HEK293T (cell line): ENCODE measurements around the gene AR.

ENCODE experiments used
- CTCF ChIA-PET: fragments of 350-600 bp; formaldehyde crosslinking; extraction: SDS; loops from one replicate; lab custom pipeline; 2021; ENCODE audit warnings: antibody characterized with exemption, inconsistent platforms; lab: Yijun Ruan, JAX
- POLR2A ChIA-PET: fragments of 350-600 bp; formaldehyde crosslinking; extraction: SDS; loops from one replicate; lab custom pipeline; 2020; ENCODE audit warnings: antibody characterized with exemption, inconsistent platforms; lab: Yijun Ruan, JAX
- DNase-seq: peaks from one replicate; pipeline ENCODE4 v3.0.0; 2012; ENCODE audit warnings: mixed read lengths; ENCODE audit errors: extremely low spot score
- ARNT ChIP-seq: fragments of 450-650 bp; IDR thresholded peaks from 2 replicates; pipeline ENCODE4 v1.6.1; 2017; ENCODE audit warnings: mild to moderate bottlenecking
- BHLHE40 ChIP-seq: fragments of 450-650 bp; IDR thresholded peaks from 2 replicates; pipeline ENCODE4 v1.6.1; 2016; ENCODE audit warnings: mild to moderate bottlenecking, moderate library complexity, borderline replicate concordance
- CTBP1 ChIP-seq: fragments of 450-650 bp; IDR thresholded peaks from 2 replicates; pipeline ENCODE4 v1.6.1; 2016; ENCODE audit warnings: borderline replicate concordance
- ELF4 ChIP-seq: fragments of 450-650 bp; IDR thresholded peaks from 2 replicates; pipeline ENCODE4 v1.6.1; 2017; ENCODE audit warnings: antibody characterized with exemption
- FOXA1 ChIP-seq: fragments of 450-650 bp; IDR thresholded peaks from 2 replicates; pipeline ENCODE4 v1.6.1; 2016; ENCODE audit warnings: mild to moderate bottlenecking
- FOXK2 ChIP-seq: fragments of 450-650 bp; IDR thresholded peaks from 2 replicates; pipeline ENCODE4 v1.6.1; 2016; ENCODE audit warnings: mild to moderate bottlenecking
- FOXM1 ChIP-seq: fragments of 450-650 bp; IDR thresholded peaks from 2 replicates; pipeline ENCODE4 v1.6.1; 2017; ENCODE audit warnings: mild to moderate bottlenecking, borderline replicate concordance
- HDGF ChIP-seq: fragments of 450-650 bp; IDR thresholded peaks from 2 replicates; pipeline ENCODE4 v1.6.1; 2017; ENCODE audit warnings: antibody characterized with exemption, borderline replicate concordance
- L3MBTL2 ChIP-seq: fragments of 450-650 bp; conservative IDR thresholded peaks from 2 replicates; pipeline ENCODE4 v1.6.1; 2016; ENCODE audit warnings: mild to moderate bottlenecking
- LEF1 ChIP-seq: fragments of 450-650 bp; IDR thresholded peaks from 2 replicates; pipeline ENCODE4 v1.6.1; 2017; ENCODE audit warnings: mild to moderate bottlenecking, borderline replicate concordance
- NFRKB ChIP-seq: fragments of 450-650 bp; IDR thresholded peaks from 2 replicates; pipeline ENCODE4 v1.6.1; 2016; ENCODE audit warnings: mild to moderate bottlenecking, moderate library complexity
- PKNOX1 ChIP-seq: fragments of 450-650 bp; IDR thresholded peaks from 2 replicates; pipeline ENCODE4 v1.6.1; 2016
- SP1 ChIP-seq: fragments of 450-650 bp; IDR thresholded peaks from 2 replicates; pipeline ENCODE4 v1.6.1; 2017
- SUZ12 ChIP-seq: fragments of 450-650 bp; IDR thresholded peaks from 2 replicates; pipeline ENCODE4 v1.6.1; 2016; ENCODE audit warnings: mild to moderate bottlenecking
- TARDBP ChIP-seq: fragments of 450-650 bp; IDR thresholded peaks from 2 replicates; pipeline ENCODE4 v1.6.1; 2016
- ZNF384 ChIP-seq: fragments of 450-650 bp; IDR thresholded peaks from 2 replicates; pipeline ENCODE4 v1.6.1; 2016

AR gene

GRCh38 chrX:67544281-67545035 lies 637 bp downstream of the AR start:
- no peak for DNase-seq
- POLR2A ChIA-PET = no interaction called here
- CTCF ChIA-PET = no interaction called here
- TF ChIP-seq ELF4 = no peak
- TF ChIP-seq FOXM1 = no peak
- no peak for TF ChIP-seq FOXK2
- TF ChIP-seq ZNF384 = no peak
- no peak for TF ChIP-seq NFRKB
- TF ChIP-seq CTBP1 = no peak
- no peak for TF ChIP-seq TARDBP
- TF ChIP-seq BHLHE40 = no peak

GRCh38 chrX:67545036-67545821 lies 1.4 kb downstream of the AR start:
- POLR2A ChIA-PET = no interaction called here
- no peak for TF ChIP-seq ELF4
- no peak for TF ChIP-seq SUZ12
- no peak for TF ChIP-seq L3MBTL2
- TF ChIP-seq FOXA1 = no peak
- TF ChIP-seq CTBP1 = no peak
- no peak for TF ChIP-seq TARDBP
- TF ChIP-seq HDGF = no peak
- TF ChIP-seq LEF1 = no peak
- CTCF ChIA-PET = no interaction called here
- no peak for DNase-seq

GRCh38 chrX:67545893-67546495 lies 2.2 kb downstream of the AR start:
- DNase-seq = no peak
- TF ChIP-seq LEF1 (no peak), SP1 (no peak), L3MBTL2 (no peak), NFRKB (no peak), FOXA1 (no peak), ZNF384 (no peak)
- POLR2A ChIA-PET = no interaction called here
- CTCF ChIA-PET = no interaction called here

GRCh38 chrX:67546496-67547423 lies 2.9 kb downstream of the AR start:
- ChIA-PET POLR2A (no interaction called here), CTCF (no interaction called here)
- TF ChIP-seq ELF4 (no peak), ARNT (no peak), BHLHE40 (no peak), L3MBTL2 (no peak), SUZ12 (no peak), FOXM1 (no peak), TARDBP (no peak), PKNOX1 (no peak), ZNF384 (no peak), LEF1 (no peak), FOXA1 (no peak), SP1 (no peak), HDGF (no peak), FOXK2 (no peak), NFRKB (no peak), CTBP1 (no peak)
- no peak for DNase-seq

- TF ChIP-seq HDGF = no peak
- TF ChIP-seq FOXM1 = no peak
- no peak for TF ChIP-seq ELF4
- no peak for TF ChIP-seq ZNF384
- TF ChIP-seq ARNT = no peak
- TF ChIP-seq TARDBP = no peak
- no peak for TF ChIP-seq FOXA1
- ChIA-PET POLR2A (no interaction called here), CTCF (no interaction called here)
Observed at GRCh38 chrX:67555578-67556203, 11.9 kb downstream of the AR start.

GRCh38 chrX:67558267-67558666 lies 14.4 kb downstream of the AR start:
- ChIA-PET POLR2A (no interaction called here), CTCF (interaction anchor here (0.7 kb wide), 1 partner anchor 9 kb away, joined by 4 read pairs; no protein-coding TSS in a partner anchor)
- TF ChIP-seq TARDBP = no peak
- no peak for TF ChIP-seq ELF4
- no peak for TF ChIP-seq ARNT
- TF ChIP-seq PKNOX1 = no peak
- no peak for TF ChIP-seq BHLHE40
- no peak for TF ChIP-seq LEF1
- no peak for TF ChIP-seq SUZ12
- TF ChIP-seq NFRKB = no peak
- no peak for TF ChIP-seq ZNF384
- TF ChIP-seq HDGF = no peak
- DNase-seq = no peak

More at GRCh38 chrX:67555578-67556203, 11.9 kb downstream of the AR start:
- peak; percentile 48 for DNase-seq
